ENCODE results near the gene PARM1.

PARM1 gene

GRCh38 chr4:75099321-75099720, 166.4 kb downstream of the PARM1 start:
- TF ChIP-seq CTCF (IDR thresholded peaks at IDR 0.05; ENCODE audit: low read depth, low read length): no peak
- H3K4me3 ChIP-seq (ENCODE audit: low read depth, low read length): no peak overlapping the region

Measured in WI38 (cell line).